Measurements from ENCODE around the gene TIGD7. TPM values are rescaled to one million over a fixed set of nuclear protein-coding genes. Genes with fewer than 3 reads are reported as not detected.

Gene TIGD7
- total and polyA plus RNA-seq, 2 of the 13 experiments (the other 11 are each of a cell fraction or from before 2014, with no cell fraction given), result not detected

GRCh38 chr16:3282730-3283542 is 22.3 kb downstream of the TIGD7 start, which contains the start of gene ZNF263 (continued):
- no peak for TF ChIP-seq ZNF615 (CRISPR knock-in tag; IDR thresholded peaks at IDR 0.05; ENCODE audit: borderline replicate concordance)
- no peak for TF ChIP-seq FLYWCH1 (CRISPR knock-in tag; IDR thresholded peaks at IDR 0.05)
- TF ChIP-seq ZFP41 (CRISPR knock-in tag; IDR thresholded peaks at IDR 0.05; ENCODE audit: borderline replicate concordance), result no peak; the same call in 1 of the 2 replicates
- TF ChIP-seq FIP1L1 (IDR thresholded peaks at IDR 0.05; ENCODE audit: borderline replicate concordance, insufficient read depth, low read depth, low read length), result no peak
- no peak for TF ChIP-seq SMARCE1 (IDR thresholded peaks at IDR 0.05; ENCODE audit: borderline replicate concordance)
- peak; percentile 48; the same call in 1 of the 2 replicates for TF ChIP-seq RFXAP (CRISPR knock-in tag; IDR thresholded peaks at IDR 0.05; ENCODE audit: borderline replicate concordance)
- TF ChIP-seq ZFP36 (IDR thresholded peaks at IDR 0.05; ENCODE audit: borderline replicate concordance, low read depth, low read length, partially characterized antibody), result no peak
- no peak; the same call in 1 of the 2 replicates for TF ChIP-seq ZNF124 (CRISPR knock-in tag; IDR thresholded peaks at IDR 0.05)
- no peak for TF ChIP-seq ZNF547 (CRISPR knock-in tag; IDR thresholded peaks at IDR 0.05)
- peak; percentile 89 for TF ChIP-seq ZNF776 (CRISPR knock-in tag; IDR thresholded peaks at IDR 0.05)
- TF ChIP-seq ZNF660 (CRISPR knock-in tag; IDR thresholded peaks at IDR 0.05; ENCODE audit: borderline replicate concordance, low read depth), result no peak
- TF ChIP-seq SOX13 (IDR thresholded peaks at IDR 0.05), result no peak
- TF ChIP-seq SOX13 (CRISPR knock-in tag; conservative IDR thresholded peaks at IDR 0.05 in 1 of 2, IDR thresholded peaks at IDR 0.05 in 1 of 2), result no peak; a peak in 1 of 4 replicates
- no peak; the same call in 1 of the 2 replicates for TF ChIP-seq BRD4 (CRISPR knock-in tag; IDR thresholded peaks at IDR 0.05)
- TF ChIP-seq TARDBP (CRISPR knock-in tag; IDR thresholded peaks at IDR 0.05), result peak; percentile 21
- peak; percentile 70; the same call in 1 of the 2 replicates for TF ChIP-seq MED1 (CRISPR knock-in tag; IDR thresholded peaks at IDR 0.05)
- no peak for TF ChIP-seq SMC3 (IDR thresholded peaks at IDR 0.05; ENCODE audit: low read length)
- TF ChIP-seq ZNF768 (CRISPR knock-in tag; IDR thresholded peaks at IDR 0.05), result peak; percentile 35; the same call in 1 of the 2 replicates
- 0 out of 2 replicates have a peak, but pooled peaks have one; percentile 57 for TF ChIP-seq ELF4 (CRISPR knock-in tag; IDR thresholded peaks at IDR 0.05; ENCODE audit: borderline replicate concordance)
- no peak for TF ChIP-seq TIGD3 (CRISPR knock-in tag; IDR thresholded peaks at IDR 0.05; ENCODE audit: borderline replicate concordance)
- 0 out of 2 replicates have a peak, but pooled peaks have one; percentile 22 for TF ChIP-seq ZNF557 (CRISPR knock-in tag; IDR thresholded peaks at IDR 0.05)
- TF ChIP-seq NCOR1 (IDR thresholded peaks at IDR 0.05; ENCODE audit: borderline replicate concordance, low read length), result peak; percentile 63; the same call in 1 of the 2 replicates
- TF ChIP-seq NAIF1 (CRISPR knock-in tag; IDR thresholded peaks at IDR 0.05; ENCODE audit: borderline replicate concordance), result no peak
- peak; percentile 88 for TF ChIP-seq ASH2L (IDR thresholded peaks at IDR 0.05; ENCODE audit: insufficient read length, low read depth, low read length)
- no peak for TF ChIP-seq JUNB (CRISPR knock-in tag; IDR thresholded peaks at IDR 0.05; ENCODE audit: borderline replicate concordance)
- TF ChIP-seq HINFP (CRISPR knock-in tag; IDR thresholded peaks at IDR 0.05; ENCODE audit: low read depth), result peak; percentile 79; the same call in 1 of the 2 replicates
- TF ChIP-seq HNRNPLL (IDR thresholded peaks at IDR 0.05; ENCODE audit: low read depth, low read length, poor library complexity, severe bottlenecking), result peak; percentile 57

Data from HepG2 (cell line).